NCI-H1417 treated with DMSO at 0.1 percent for 48 hours (cell line): ENCODE results near the gene PADI1.

ENCODE experiments used
- DNase-seq: peaks from one replicate; lab custom pipeline; 2025; lab: John Stamatoyannopoulos, UW

PADI1 gene

DNA sequence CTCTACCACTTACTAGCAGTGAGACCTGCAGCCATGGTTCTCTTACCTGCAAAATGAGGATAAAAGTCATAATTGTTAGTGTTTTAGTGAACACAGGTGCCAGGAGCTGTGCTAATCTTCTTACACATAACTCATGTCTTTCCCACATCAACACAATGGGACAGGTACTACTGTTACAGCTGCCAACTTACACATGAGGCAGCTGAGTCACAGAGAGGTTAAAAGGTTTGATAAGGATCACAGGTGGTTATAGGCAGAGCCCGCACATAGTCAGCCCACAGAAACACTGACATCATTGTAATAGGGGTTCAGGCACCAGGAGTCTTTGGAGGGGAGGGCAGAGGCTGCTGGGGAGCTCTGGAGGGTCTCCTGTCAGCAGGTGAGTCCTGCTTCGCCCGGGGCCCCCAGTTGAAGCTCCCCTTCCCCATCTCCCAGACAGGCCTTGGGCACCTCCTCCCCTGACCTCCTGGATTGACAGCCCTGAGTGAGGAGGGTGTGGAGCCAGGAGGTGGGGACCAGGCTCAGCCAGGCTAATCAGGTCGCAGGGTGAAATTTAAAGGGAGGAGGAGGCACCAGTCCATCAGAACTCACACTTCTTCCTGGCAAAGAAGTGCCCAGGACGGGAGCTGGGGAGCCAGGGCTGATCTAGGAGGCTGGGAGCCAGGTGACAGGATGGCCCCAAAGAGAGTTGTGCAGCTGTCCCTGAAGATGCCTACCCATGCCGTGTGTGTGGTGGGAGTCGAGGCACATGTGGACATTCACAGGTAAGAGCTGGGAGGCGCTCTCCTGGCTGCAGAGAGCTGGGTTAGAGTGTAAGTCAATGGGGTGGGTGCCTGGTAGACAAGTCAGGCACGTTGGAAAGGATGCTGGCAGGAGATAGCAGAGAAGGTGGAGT, at the start of gene PADI1:
TSS of gene PADI1 (plus strand) at position 583 of the 895 bp plus-strand sequence. CDS start at position 673, 90 bp downstream.
- no peak for DNase-seq

- DNase-seq = no peak
Observed at GRCh38 chr1:17155257-17155920, 49.5 kb upstream of the PADI1 start.

- DNase-seq = no peak
Observed at GRCh38 chr1:17156108-17156507, 48.8 kb upstream of the PADI1 start.

DNA sequence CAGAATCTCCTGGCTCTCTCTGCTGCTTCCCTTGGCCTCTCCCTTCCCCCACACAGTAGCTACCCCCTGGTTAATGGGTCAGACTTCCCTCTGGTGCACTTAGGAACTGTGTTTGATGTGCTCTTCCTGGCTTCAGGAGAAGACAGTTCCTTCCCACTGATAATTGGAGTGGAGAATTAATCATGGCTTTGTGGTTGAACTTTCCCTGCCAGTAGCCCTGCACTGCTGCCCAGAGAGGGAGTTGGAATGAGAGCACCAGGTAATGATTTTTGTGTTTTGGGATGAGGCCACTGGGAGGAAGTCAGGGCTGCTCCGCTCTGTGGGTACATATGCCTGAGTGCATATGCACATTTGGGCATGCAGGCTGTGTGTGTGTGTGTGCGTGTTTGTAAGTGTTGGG, 46.0 kb upstream of the PADI1 start:
- no peak for DNase-seq

DNA sequence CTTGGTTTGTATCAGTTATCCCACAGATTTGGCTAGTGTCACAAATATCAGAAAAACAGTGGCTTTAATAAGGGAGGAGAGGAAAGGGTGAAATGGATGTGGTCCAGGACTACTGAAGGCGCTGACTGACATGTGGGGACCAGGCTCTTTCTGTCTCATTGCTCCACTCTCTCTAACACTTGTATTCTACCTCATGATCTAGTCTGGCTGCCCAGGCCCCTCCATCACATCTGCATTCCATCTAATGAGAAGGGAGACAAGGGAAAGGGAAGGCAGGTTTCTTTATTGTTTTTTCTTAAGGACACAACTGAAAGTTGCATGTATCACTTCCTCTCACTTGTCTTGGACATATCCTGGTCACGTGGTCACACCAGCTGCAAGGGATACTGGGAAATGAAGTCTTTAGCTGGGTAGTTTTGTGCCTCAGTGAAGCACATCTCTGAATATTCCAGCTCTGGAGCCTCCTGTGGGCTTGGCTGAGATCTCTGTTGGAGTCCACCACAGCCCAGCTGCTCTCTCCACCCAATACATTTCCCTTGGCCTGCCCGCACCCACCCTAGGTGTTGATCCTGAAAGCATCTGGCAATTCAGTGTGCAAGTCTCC, 43.7 kb upstream of the PADI1 start:
- no peak for DNase-seq

- no peak for DNase-seq
Observed at GRCh38 chr1:17161926-17162800, 42.8 kb upstream of the PADI1 start.

DNA sequence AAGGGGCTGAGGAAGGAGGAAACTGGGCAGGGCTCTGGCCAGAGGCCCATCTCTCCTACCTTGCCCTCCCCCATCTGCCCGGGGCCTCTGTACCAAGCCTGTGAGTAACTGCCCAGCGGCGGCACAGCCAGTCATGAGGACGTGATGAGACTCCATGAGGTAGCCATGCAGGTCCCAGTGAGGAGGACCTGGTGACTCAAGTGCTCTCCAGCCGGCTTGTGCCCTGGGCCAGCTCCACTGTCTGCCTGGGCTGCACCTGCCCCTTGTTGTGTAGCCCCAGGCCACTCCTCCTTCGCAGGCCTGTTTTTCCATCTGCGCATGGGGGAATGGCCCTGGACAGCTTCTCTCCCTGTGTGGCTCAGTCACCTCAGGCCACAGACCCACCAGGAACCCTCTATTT, 42.0 kb upstream of the PADI1 start:
- DNase-seq = no peak

- DNase-seq = no peak
Observed at GRCh38 chr1:17163371-17163770, 41.6 kb upstream of the PADI1 start.

DNA sequence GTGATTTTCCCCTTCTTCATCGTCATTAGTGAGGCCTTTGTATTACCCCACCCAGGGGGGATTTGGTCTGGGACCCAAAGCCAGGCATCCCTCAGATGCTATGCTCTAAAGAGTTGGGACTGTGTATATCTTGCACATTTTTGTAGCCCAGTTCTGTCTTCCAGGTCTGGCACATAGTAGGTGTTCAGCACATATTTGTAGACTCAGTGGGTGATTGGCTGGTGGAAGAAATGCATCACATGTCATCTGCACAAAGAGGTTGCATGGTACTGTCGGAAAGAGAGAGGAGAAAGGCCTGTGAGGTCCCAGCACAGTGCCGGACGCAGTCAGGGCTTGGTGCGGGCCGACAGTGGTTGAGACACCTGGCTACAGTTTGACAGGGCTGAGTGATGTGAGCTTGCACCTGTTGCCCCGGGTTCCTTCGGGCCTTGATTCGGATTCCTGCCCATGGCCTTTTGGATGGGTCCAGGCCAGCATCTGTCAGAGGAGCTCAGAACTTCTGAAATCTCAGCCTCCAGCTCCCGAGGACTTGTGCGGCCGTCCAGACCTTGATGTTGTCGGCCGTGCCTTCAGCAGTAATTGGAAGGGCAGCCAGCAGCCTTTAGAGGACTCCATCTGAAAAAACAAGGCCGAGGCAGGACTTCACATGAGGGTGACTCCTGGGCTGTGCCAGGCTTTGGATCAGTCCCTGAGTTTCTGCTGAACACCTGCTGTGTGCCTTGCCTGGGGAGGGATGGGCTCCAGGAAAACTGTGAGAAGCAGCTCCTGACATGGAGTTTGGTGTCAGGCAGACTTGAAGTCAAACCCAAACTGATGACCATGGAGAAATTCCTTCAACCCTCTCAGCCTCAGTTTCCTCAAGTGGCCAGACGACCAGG, 40.9 kb upstream of the PADI1 start:
- DNase-seq = no peak

DNA sequence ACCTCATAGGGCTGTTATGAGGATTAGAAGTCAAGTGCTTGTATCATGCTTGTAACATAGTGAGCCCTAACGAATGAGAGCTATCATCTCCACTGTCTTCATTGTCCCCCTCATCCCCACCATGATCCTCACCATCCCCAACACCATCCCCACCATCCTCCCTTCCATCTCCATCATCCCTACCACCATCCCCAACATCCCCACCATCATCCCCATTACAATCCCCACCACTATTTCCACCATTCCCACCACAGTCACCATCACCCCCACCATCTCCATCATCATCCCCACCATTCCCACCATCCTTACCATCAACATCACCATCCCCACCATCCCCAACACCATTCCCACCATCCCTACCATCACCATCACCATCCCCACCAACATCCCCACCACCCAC, 39.1 kb upstream of the PADI1 start:
- DNase-seq = no peak

DNA sequence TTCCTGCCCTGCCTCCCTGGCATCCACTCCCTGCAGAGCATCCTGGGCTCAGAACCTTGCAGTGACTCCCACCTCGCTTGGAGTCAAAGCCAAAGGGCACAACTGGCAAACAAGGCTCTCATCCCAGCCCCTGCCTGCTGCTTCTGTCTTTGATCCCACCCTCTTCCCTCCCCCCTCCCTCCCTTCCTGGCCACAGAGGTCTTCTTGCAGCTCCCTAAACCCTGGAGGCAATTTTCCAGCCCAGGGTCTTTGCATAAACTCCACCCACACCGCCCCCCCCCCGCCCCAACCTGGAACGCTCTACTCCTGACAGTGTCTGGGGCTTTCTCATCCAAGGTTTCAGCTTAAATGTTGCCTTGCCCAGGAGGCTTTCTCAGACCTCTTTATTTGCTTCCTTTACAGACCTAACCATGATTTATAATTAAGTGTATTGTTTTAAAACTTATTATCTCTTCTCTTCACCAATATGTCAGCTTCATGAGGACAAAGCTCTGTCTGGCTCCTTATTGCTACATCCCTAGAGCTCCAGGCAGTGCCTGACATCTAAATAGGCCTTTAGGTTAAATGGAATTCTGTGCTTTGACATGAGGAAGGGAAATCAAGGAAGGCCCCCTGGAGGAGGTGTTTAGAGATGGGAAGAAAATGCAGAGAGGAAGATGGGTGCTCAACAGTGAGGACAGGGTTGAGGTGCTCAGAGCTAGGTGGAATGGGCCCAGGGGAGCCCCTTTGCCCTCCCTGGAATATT, 37.7 kb upstream of the PADI1 start:
- no peak for DNase-seq

- DNase-seq = no peak
Observed at GRCh38 chr1:17167786-17168090, 37.2 kb upstream of the PADI1 start.

GRCh38 chr1:17168091-17168876, 36.6 kb upstream of the PADI1 start:
- no peak for DNase-seq

GRCh38 chr1:17170571-17170970, 34.4 kb upstream of the PADI1 start:
- no peak for DNase-seq

- DNase-seq = no peak
Observed at GRCh38 chr1:17173217-17173616, 31.7 kb upstream of the PADI1 start.

DNA sequence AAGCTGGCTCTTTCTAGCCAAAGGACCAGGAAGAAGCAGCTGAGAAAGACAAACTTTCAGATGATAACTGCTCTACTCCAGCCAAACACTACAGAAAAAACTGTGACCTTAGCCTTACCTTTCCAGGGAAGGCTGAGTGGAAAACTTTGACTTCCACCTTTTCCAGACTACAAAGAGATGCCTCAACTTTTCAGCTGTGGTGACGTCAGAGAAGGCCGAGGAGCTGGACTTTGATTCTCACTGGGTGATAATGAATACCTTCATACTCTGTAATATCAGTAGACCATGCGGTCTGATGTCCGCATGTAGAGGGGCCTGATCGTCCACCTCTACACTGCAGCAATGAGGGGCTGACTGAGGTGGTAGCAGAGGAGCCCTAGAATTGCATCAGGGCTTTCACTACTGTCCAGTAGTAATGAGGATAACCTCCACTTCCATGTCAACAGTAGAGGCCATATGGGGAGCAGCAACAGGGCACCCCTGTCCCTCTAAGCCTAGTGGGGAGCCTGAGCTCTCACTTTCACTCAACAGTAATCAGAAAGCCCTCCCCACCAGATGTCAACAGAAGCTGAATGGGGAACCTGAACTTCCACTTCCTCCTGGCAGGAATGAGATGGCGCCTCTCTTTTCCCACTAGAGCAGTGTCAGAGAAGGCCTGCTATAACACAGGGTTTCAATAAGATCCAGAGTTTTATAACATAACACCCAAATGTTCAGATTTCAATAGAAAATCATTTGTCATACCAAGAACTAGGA, 28.4 kb upstream of the PADI1 start:
- DNase-seq = no peak

- no peak for DNase-seq
Observed at GRCh38 chr1:17177651-17178050, 27.3 kb upstream of the PADI1 start.

DNA sequence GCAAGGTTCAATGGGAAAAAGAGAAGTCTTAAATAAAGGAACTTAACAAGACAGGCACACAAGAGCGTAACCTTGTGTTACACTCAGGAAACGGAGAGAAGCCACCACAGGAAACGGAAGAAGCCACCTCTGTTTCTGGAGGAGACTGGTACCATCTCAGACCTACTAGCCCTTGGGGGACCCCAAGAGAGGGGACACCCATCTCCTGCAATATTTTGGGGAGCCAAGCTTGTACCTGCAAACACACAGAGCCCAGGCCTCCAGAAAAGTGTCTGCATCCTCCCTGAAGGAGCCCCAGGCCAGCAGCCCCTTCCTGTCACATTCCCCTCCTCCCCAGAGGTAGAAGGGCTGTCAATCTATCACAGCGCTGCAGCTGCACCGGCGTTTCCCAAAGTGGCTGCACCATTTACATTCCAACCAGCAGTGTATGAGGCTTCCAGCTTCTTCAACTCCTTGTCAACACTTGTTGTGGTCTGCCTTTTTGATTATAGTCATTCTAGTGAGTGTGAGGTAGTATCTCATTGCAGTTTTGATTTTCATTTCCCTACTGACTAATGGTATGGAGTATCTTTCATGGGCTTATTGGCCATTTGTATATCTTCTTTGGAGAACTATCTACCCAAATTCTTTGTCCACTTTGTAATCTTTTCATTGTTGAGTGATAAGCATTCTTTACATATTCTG, 23.0 kb upstream of the PADI1 start:
- no peak for DNase-seq
